K562 (cell line): ENCODE results near the gene COL13A1. TPM values are rescaled to one million over a fixed set of nuclear protein-coding genes. Genes with fewer than 3 reads are reported as not detected.
A peak's percentile ranks its signal among the peaks of the same experiment; 100 is the strongest.

Experiments used
- ATAC-seq: fragments of 200-7000 bp; cut with Tn5 transposase; 3 replicates; pipeline ENCODE4 v1.9.1; 2020; ENCODE audit warnings: moderate library complexity
- BruUV-seq: library from RNA; stranded (reverse); fragments of 400-500 nt; replicated peaks from 2 replicates; lab custom pipeline; 2021; lab: Mats Ljungman, UMichigan
- CTCF ChIA-PET: fragments of 300-600 bp; formaldehyde crosslinking; extraction: SDS; loops from one replicate; lab custom pipeline; 2021; ENCODE audit warnings: low intra/inter-chr PET ratio; lab: Yijun Ruan, JAX
- POLR2A ChIA-PET: fragments of 300-600, 350-650 bp; sonication (Branson Sonifier 250); formaldehyde crosslinking; extraction: SDS; loops from one replicate; lab custom pipeline; 2021; ENCODE audit warnings: antibody characterized with exemption, inconsistent platforms; lab: Yijun Ruan, JAX
- DNase-seq, 4 experiments: peaks; one replicate each; pipeline versions ENCODE4 v3.0.0 to v3.0.0-alpha.2; 2011 to 2018; ENCODE audit warnings: low spot score in 3 of 4, mixed read lengths in 3 of 4; ENCODE audit errors: extremely low read depth in 1 of 4
- FAIRE-seq: peaks from 2 replicates; lab custom pipeline; 2011; peaks lifted over from hg19 to GRCh38; lab: Jason Lieb, UNC
- H2AFZ ChIP-seq: 2 replicates; pipeline ENCODE4 v1.6.0; 2011; ENCODE audit warnings: low read depth, low read length, control low read depth, inconsistent platforms
- H3K27ac ChIP-seq: fragments of 200-600 bp; 3 replicates; pipeline ENCODE4 v1.8.0; 2011; ENCODE audit warnings: low read depth, mild to moderate bottlenecking, control low read depth, inconsistent platforms, low read length, moderate library complexity, mixed read lengths; ENCODE audit errors: extremely low read depth
- H3K27me3 ChIP-seq, 2 experiments: fragments of 300-600 bp in 1 of 2; 2 replicates in 1 of 2; 3 replicates in 1 of 2; pipeline versions ENCODE4 v1.6.0 to v1.8.0; 2011; ENCODE audit warnings: inconsistent platforms in 2 of 2, low read length in 2 of 2, mild to moderate bottlenecking in 1 of 2, mixed read lengths in 1 of 2, moderate library complexity in 1 of 2; ENCODE audit not compliant: control insufficient read depth in 2 of 2, insufficient read depth in 2 of 2
- H3K36me3 ChIP-seq: fragments of 300-600 bp; 3 replicates; pipeline ENCODE4 v1.8.0; 2011; ENCODE audit warnings: mild to moderate bottlenecking, low read length, inconsistent platforms; ENCODE audit not compliant: control insufficient read depth, insufficient read depth
- H3K4me1 ChIP-seq, 2 experiments: fragments of 200-600 bp in 1 of 2; replicated peaks in 1 of 2; 2 replicates in 1 of 2; 3 replicates in 1 of 2; pipeline versions ENCODE4 v1.5.1 to v1.8.0; 2011; ENCODE audit warnings: inconsistent platforms in 2 of 2, low read length in 2 of 2, mild to moderate bottlenecking in 1 of 2, mixed read lengths in 1 of 2, moderate library complexity in 1 of 2; ENCODE audit not compliant: control insufficient read depth in 2 of 2, insufficient read depth in 2 of 2
- H3K4me2 ChIP-seq: 2 replicates; pipeline ENCODE4 v1.6.1; 2011; ENCODE audit warnings: low read length, control low read depth, inconsistent platforms, mixed read lengths; ENCODE audit not compliant: insufficient read depth
- H3K4me3 ChIP-seq: fragments of 200-600 bp; sonication (generic), shearing (Covaris generic); 2 replicates; pipeline ENCODE4 v1.5.1; 2016; ENCODE audit warnings: control low read depth, inconsistent platforms
- H3K79me2 ChIP-seq: fragments of 200-600 bp; 3 replicates; pipeline ENCODE4 v1.8.0; 2011; ENCODE audit warnings: low read length, inconsistent platforms; ENCODE audit not compliant: control insufficient read depth, insufficient read depth
- H3K9ac ChIP-seq, 2 experiments: 2 replicates each; pipeline versions ENCODE4 v1.6.0 to v1.6.1; 2011; ENCODE audit warnings: low read depth in 2 of 2, low read length in 2 of 2, control low read depth in 1 of 2, inconsistent platforms in 1 of 2, mild to moderate bottlenecking in 1 of 2, mixed read lengths in 1 of 2; ENCODE audit not compliant: insufficient read depth in 1 of 2
- H3K9me1 ChIP-seq: one replicate; pipeline ENCODE4 v1.6.0; 2011; ENCODE audit warnings: inconsistent platforms, mild to moderate bottlenecking, low read length, moderate library complexity; ENCODE audit not compliant: control insufficient read depth, insufficient read depth
- H3K9me3 ChIP-seq: replicated peaks from 2 replicates; pipeline ENCODE4 v1.5.1; 2011; ENCODE audit warnings: low read depth, low read length, inconsistent platforms; ENCODE audit not compliant: control insufficient read depth, insufficient read depth
- H4K20me1 ChIP-seq: replicated peaks from 2 replicates; pipeline ENCODE4 v1.6.1; 2011; ENCODE audit warnings: low read length, inconsistent platforms, mixed read lengths; ENCODE audit not compliant: control insufficient read depth, insufficient read depth
- ATF3 ChIP-seq, 2 experiments: fragments of 450-650 bp in 1 of 2; sonication (generic) in 1 of 2; formaldehyde crosslinking in 1 of 2; IDR thresholded peaks in 1 of 2; conservative IDR thresholded peaks in 1 of 2; 2 replicates each; pipeline versions ENCODE4 v1.6.1 to v1.8.1; 2016 to 2023; ENCODE audit warnings: mild to moderate bottlenecking in 2 of 2, moderate library complexity in 2 of 2, inconsistent platforms in 1 of 2, missing genetic modification reagents in 1 of 2
- CREM ChIP-seq: IDR thresholded peaks from 2 replicates; pipeline ENCODE4 v1.6.1; 2014; ENCODE audit warnings: antibody characterized with exemption, low read depth
- EGR1 ChIP-seq: fragments of 450-650 bp; conservative IDR thresholded peaks from 2 replicates; pipeline ENCODE4 v1.6.1; 2017; ENCODE audit warnings: mild to moderate bottlenecking
- NFE2 ChIP-seq: IDR thresholded peaks from 2 replicates; pipeline ENCODE4 v1.6.1; 2014; ENCODE audit warnings: antibody characterized with exemption, low read depth
- ZNF561 ChIP-seq: fragments of 450-650 bp; formaldehyde crosslinking; conservative IDR thresholded peaks from 2 replicates; pipeline ENCODE4 v1.4.0; 2020; ENCODE audit warnings: mild to moderate bottlenecking, moderate library complexity
- WGBS: fragments of 100-300 bp; shearing (Covaris generic); methylation state at CpG from one replicate; pipeline ENCODE4 v1.1.6; 2016; ENCODE audit warnings: low coverage, mixed read lengths; ENCODE audit not compliant: insufficient coverage; ENCODE audit errors: missing lambda C conversion rate; 5-methylcytosine and 5-hydroxymethylcytosine counted together
- in situ Hi-C: fragments of 300-500 bp; cut with MboI; formaldehyde crosslinking; loops from 4 replicates; pipeline ENCODE4 v1.15.0; 2018; ENCODE audit warnings: inconsistent platforms, mixed read lengths
- intact Hi-C: fragments of 100-400 bp; cut with micrococcal nuclease; formaldehyde crosslinking; loops from 2 replicates; pipeline ENCODE4 v1.14.2; 2022
- polyA plus RNA-seq, 8 experiments: library from polyadenylated mRNA; depleted of rRNA in 4 of 8; stranded (reverse) in 5 of 8; unstranded in 3 of 8; fragments of >200 nt; fragmentation: Nextera tagmentation in 2 of 8; fragmentation: Illumina TruSeq in 1 of 8; extraction: Ambion mirVana in 2 of 8; extraction: Trizol in 1 of 8; gene quantifications; 2 replicates each; pipeline versions ENCODE4 v1.2.1 to v1.2.3, GENCODE V29; 2011 to 2014; ENCODE audit warnings: inconsistent platforms in 1 of 8, missing spikeins in 1 of 8
- total RNA-seq, 7 experiments: library from RNA; depleted of rRNA in 6 of 7; stranded (reverse); fragments of >200 nt in 6 of 7; fragmentation: Illumina TruSeq in 2 of 7; extraction: Trizol in 2 of 7; gene quantifications; 2 replicates each; pipeline versions ENCODE4 v1.2.1 to v1.2.3, GENCODE V29; 2011 to 2021; ENCODE audit warnings: low replicate concordance in 1 of 7

COL13A1 gene
- total and polyA plus RNA-seq, 9 of the 15 experiments (the other 6 are each of a cell fraction or from before 2014, with no cell fraction given) = not detected

GRCh38 chr10:69955897-69956740, 154.4 kb downstream of the COL13A1 start:
- H3K4me1 ChIP-seq = no peaks in the 10 kb centered on the region
- H3K27ac ChIP-seq = no peak overlapping the region
- no peak overlapping the region for H2AFZ ChIP-seq
- peaks cover 12 to 27% of the 10 kb centered on the region in 2 experiments; a peak in 4 of 5 replicates for H3K27me3 ChIP-seq
- 1% methylated on average over 14 of the region's 14 CpGs for WGBS
- H3K9me1 ChIP-seq = no peaks in the 10 kb centered on the region
- H3K4me3 ChIP-seq = no peak overlapping the region
- in situ Hi-C loops = no loop called here
- H3K4me2 ChIP-seq = no peak overlapping the region
- POLR2A ChIA-PET = no interaction called here
- H3K79me2 ChIP-seq = no peaks in the 10 kb centered on the region
- H3K36me3 ChIP-seq = no peaks in the 10 kb centered on the region
- CTCF ChIA-PET = no interaction called here
- DNase-seq (peak in 1 of 4 experiments; percentile 26), FAIRE-seq (no peak), ATAC-seq (no peak)
- BruUV-seq = no TSS peak
- intact Hi-C loops = no loop called here
- H3K9ac ChIP-seq = no peak overlapping the region
- no peaks in the 10 kb centered on the region; the same call in 1 of the 2 replicates for H4K20me1 ChIP-seq
- TF ChIP-seq ZNF561 (no peak), ATF3 (IDR thresholded peaks at IDR 0.05) (peak; percentile 44; the same call in 1 of the 2 replicates), ATF3 (CRISPR knock-in tag; conservative IDR thresholded peaks at IDR 0.05) (no peak), CREM (peak; percentile 66), NFE2 (no peak), EGR1 (peak; percentile 78)
- H3K9me3 ChIP-seq = no peaks in the 10 kb centered on the region
